Measurements from ENCODE around the gene MFSD12.

GRCh38 chr19:3524904-3525451 lies 32.4 kb downstream of the MFSD12 start:
- TF ChIP-seq CTCF (conservative IDR thresholded peaks at IDR 0.05) (no peak), ZFX (IDR thresholded peaks at IDR 0.05) (no peak)
